IMR-90 (cell line): Measurements from ENCODE around the gene TICAM1. TPM values are rescaled to one million over a fixed set of nuclear protein-coding genes. Genes with fewer than 3 reads are reported as not detected.

Experiments
- RCOR1 ChIP-seq: IDR thresholded peaks from 2 replicates; pipeline ENCODE4 v1.6.1; 2012; ENCODE audit warnings: mild to moderate bottlenecking, low read length, improper control_type of control experiment; ENCODE audit not compliant: insufficient replicate concordance
- polyA plus RNA-seq, 3 experiments: library from polyadenylated mRNA; depleted of rRNA; stranded (reverse); fragments of >200 nt; gene quantifications; 2 replicates each; pipeline ENCODE4 v1.2.3, GENCODE V29; 2012; ENCODE audit warnings: low replicate concordance in 1 of 3
- total RNA-seq: library from RNA; depleted of rRNA; stranded (reverse); fragments of >200 nt; gene quantifications from 2 replicates; pipeline ENCODE4 v1.2.3, GENCODE V29; 2012
- TF ChIP-seq, protein P1 (sequence below): conservative IDR thresholded peaks from 2 replicates; pipeline ENCODE4 v1.5.1; 2012; ENCODE audit warnings: mild to moderate bottlenecking, low read depth, low read length, improper control_type of control experiment
- TF ChIP-seq, protein P2 (sequence below): fragments of 150-350 bp; IDR thresholded peaks from 2 replicates; pipeline ENCODE4 v1.6.1; 2017; ENCODE audit warnings: mild to moderate bottlenecking, antibody characterized with exemption, low read length, low read depth

Gene TICAM1
- total and polyA plus RNA-seq, 2 of the 4 experiments (the other 2 are of a cell fraction) = 0.90 to 9.2 TPM

DNA sequence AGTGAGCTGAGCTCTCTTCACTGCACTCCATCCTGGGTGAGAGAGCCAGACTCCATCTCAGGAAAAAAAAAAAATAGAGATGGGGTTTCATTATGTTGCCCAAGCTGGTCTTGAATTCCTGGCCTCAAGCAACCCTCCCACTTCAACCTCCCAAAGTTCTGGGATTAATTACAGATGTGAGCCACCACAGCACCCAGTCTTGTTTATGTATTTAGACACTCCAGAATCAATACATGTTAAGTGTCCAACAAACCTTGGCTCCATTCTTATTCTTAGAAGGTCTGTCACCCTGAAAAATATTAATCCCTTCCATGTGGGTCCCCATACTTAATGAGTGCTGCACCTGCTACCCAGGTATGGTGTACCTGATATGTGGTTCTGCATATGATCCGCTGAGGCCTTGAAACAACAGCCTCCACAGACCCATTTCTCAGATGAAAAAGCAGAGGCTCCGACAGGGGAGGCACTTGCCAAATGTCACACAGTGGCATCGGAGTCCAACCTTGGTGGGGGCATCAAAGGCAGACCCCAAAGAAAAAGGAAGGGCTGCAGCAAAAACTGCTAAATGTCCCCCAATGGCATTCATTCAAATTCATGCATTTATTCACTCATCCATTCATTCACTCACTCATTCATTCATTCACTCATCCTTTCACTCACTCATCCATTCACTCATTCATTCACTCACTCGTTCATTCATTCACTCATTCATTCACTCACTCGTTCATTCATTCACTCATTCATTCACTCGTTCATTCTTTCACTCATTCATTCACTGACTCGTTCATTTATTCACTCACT is 16.7 kb downstream of the TICAM1 start (continued):
- TF ChIP-seq, protein P1, sequence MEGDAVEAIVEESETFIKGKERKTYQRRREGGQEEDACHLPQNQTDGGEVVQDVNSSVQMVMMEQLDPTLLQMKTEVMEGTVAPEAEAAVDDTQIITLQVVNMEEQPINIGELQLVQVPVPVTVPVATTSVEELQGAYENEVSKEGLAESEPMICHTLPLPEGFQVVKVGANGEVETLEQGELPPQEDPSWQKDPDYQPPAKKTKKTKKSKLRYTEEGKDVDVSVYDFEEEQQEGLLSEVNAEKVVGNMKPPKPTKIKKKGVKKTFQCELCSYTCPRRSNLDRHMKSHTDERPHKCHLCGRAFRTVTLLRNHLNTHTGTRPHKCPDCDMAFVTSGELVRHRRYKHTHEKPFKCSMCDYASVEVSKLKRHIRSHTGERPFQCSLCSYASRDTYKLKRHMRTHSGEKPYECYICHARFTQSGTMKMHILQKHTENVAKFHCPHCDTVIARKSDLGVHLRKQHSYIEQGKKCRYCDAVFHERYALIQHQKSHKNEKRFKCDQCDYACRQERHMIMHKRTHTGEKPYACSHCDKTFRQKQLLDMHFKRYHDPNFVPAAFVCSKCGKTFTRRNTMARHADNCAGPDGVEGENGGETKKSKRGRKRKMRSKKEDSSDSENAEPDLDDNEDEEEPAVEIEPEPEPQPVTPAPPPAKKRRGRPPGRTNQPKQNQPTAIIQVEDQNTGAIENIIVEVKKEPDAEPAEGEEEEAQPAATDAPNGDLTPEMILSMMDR = no peak
- TF ChIP-seq, protein P2, sequence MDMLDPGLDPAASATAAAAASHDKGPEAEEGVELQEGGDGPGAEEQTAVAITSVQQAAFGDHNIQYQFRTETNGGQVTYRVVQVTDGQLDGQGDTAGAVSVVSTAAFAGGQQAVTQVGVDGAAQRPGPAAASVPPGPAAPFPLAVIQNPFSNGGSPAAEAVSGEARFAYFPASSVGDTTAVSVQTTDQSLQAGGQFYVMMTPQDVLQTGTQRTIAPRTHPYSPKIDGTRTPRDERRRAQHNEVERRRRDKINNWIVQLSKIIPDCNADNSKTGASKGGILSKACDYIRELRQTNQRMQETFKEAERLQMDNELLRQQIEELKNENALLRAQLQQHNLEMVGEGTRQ = no peak
- TF ChIP-seq RCOR1 = no peak
